Non-pigmented ciliary epithelial cell (primary cell): Measurements from ENCODE around the gene DPF3.

ENCODE experiments used
- DNase-seq: peaks from one replicate; pipeline ENCODE4 v3.0.0-alpha.2; 2010; ENCODE audit warnings: low read depth

Gene DPF3

GRCh38 chr14:72904840-72905561, 11.1 kb upstream of the DPF3 start:
- no peak for DNase-seq

DNA sequence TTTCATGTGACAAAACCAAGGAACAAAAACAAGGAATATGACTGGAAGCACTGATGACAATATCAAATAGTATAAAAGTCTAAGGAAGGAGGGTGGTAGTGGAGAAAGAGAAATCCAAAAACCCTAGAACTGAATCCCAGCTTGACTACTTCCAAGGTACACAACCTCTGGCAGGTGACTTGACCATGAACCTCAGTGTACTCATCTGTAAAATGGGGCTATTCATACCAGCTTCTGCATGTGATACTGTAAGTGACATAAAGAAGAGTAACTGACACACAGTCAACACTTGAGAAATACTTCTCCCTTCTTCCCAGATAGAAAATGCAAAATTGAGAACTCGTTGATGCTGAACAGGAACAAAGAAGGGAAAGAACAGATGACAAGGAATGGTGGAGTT, 10.3 kb upstream of the DPF3 start:
- no peak for DNase-seq

- DNase-seq = no peak
Observed at GRCh38 chr14:72903716-72904115, 9.8 kb upstream of the DPF3 start.

DNA sequence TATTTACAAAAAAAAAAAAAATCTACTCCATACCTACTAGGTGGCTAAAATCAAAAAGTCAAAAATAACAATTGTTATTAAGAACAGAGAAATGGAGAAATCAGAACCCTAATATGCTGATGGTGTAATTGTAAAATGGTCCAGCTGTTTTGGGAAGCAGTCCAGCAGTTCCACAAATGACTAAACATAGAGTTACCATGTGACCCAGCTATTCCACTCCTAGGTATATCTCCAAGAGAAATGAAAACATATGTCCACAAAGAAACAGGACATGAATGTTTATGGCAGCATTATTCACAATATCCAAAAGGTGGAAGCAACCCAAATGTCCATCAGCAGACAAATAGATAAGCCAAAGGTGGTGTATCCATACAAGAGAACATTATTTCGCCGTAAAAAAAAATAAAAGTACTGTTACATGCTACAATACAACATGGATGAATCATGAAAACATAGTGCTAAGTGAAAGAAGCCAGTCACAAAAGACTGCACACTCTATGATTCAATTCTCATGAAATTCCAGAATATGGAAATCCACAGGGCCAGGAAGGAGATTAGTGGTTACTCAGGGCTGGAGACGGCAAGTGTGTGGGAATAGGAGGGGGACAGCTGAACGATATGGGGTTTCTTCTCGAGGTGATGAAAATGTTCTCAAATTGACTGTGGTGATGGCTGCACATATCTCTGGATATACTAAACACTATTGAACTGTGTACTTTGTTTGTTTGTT, 9.1 kb upstream of the DPF3 start:
- no peak for DNase-seq

DNA sequence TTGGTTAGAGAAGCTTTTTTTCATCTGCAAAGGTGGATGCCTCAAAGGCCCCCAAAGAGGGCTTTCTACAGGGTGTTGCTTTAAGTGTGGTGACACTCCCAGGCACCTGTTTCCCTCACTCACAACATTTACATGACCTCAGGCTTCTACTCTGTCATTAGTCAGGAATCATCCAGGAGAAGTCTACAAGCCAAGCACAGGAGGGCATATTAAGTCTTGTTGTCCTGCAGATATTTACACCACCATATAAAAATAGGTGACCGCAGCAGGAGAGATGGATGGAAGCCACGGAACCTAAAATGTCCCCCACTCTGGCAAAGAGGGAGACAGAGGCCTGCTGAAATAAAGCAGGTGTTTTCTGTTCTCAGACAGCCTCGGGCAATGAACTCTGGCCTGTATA, 7.5 kb upstream of the DPF3 start:
- no peak for DNase-seq

- DNase-seq = no peak
Observed at GRCh38 chr14:72898448-72898847, 4.5 kb upstream of the DPF3 start.

DNA sequence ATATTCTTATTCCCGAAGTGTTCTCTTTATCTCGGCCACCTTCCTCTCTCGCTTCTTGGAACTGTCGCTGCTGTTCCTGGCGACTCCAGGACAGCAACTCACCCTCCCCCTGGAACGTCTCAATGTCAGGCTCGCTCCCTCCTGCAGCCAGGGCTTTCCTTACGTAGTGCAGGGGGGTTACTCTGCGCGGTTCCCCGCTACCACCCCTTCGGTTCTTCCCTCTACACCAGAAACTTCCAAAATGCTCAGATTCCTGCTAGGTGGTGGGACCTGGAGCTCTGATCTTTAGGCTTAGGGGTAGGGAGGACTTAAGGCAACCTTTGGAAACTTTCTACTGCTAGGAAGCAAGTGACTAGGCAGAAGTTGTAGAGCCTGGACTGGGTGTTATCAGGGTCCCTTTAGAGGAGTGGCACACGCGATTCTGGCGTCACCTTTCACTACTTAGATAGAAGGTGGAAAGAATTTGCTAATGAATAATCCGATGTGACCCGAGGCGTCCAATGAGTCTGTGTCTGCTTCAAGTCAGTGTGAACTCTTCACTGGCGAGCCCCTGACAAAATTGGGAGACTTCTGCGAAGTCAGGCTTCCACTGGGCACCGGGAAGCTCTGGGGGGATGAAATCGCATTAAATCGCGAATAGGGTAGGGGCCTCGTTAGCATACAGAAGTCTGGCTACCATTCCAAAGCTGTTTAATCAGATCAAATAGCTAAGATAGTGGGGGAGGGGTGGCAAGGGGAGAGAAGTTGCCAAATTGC, 900 bp upstream of the DPF3 start:
- no peak for DNase-seq

DNA sequence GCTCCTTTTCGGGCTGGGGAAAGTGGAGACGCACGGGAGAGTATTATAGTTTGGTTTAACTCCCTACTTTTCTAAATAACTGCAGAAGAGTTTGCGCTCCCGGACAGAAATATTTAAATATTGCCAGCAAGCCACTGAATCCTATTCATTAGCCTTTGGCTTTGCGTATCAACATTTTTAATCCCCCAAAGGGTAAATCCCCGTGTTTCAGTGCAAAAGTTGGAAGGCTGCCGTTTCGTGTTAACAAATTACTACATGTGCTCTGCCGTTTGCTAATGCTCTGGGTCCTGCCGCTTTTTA, 372 bp upstream of the DPF3 start:
- DNase-seq = no peak

- DNase-seq = no peak
Observed at GRCh38 chr14:72892879-72893635, 844 bp downstream of the DPF3 start.

- DNase-seq = no peak
Observed at GRCh38 chr14:72892103-72892878, 1.6 kb downstream of the DPF3 start.

GRCh38 chr14:72891666-72892102, 2.2 kb downstream of the DPF3 start:
- no peak for DNase-seq

DNA sequence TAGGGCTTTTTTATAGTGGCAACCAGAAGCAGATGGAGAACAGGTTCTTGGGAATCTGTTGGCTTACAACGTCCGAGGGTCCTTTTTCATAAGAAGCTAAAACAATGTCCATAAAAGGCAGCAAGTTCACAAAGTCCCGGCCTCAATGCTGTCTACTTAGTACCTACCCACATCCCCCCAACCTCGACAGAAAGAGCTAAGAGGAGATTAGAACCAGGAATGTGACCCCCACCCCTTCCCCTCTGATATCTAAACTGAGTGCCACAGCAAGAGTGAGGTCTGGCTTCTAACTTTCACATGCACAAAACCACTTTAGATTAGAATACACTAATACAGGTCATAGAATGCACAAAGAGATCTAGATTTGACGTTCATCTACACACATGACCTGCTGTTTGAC, 4.5 kb downstream of the DPF3 start:
- no peak for DNase-seq

DNA sequence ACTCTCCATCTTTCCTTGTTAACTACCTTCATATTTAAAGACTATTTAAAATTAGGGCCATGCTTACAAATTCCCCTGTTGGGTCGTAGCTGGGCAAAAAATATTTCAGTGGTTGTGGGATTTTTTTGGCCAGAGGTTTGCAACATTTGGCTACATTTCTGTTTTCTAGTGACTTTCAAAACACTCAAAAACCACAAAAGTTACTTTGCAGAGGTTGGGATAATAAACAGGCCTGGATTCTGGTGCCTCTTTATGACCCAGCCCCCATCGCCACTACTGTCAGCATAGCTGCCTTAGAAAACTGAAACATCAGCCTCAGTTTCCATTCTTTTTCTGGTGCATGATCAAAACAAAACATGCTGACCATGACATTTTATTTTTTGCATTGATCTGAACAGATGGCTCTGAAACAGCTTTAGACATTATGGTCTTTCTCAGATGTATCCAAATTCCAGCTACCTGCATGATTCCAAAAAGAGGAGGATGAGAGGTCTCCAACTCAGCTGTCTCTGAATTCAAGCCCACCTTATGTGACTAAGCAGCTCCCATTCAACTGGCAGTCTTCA, 5.2 kb downstream of the DPF3 start:
- no peak for DNase-seq

DNA sequence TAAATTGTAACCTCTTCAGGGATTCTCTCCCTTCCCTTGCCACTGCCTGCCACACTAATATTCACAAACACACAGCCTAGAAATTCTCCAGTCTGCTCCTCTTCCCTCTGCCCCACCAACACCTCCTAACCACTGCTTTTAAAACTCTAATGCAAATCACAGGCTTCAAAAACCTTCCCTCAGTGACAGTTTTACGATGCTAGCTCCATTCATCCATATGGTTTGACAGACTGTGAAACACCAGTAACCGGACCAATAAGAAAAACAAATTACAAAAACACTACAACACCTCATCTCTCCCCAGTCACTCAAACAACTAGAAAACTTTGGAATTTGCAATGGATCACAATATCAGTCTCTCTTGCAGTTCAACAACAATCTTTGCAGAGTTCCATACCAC, 5.7 kb downstream of the DPF3 start:
- DNase-seq = no peak

DNA sequence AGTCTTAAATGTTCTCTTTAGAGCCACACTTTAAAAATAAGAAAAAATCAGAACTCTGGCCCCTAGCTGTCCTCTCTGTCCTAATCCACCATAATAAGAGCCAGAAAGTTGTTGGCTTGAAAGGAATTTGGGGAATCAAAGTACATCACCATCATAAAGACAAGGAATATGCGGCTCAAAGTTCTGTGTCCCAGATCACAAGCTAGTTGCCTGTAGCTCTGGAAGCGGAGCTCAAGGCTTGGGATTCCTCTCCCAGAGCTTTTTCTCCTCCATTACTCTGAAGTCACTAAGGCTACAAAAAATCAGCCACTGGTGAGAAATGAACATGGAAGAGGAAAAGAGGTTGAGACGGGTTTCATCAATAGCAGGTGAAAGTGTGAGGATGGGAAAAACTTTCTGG, 6.4 kb downstream of the DPF3 start:
- no peak for DNase-seq

DNA sequence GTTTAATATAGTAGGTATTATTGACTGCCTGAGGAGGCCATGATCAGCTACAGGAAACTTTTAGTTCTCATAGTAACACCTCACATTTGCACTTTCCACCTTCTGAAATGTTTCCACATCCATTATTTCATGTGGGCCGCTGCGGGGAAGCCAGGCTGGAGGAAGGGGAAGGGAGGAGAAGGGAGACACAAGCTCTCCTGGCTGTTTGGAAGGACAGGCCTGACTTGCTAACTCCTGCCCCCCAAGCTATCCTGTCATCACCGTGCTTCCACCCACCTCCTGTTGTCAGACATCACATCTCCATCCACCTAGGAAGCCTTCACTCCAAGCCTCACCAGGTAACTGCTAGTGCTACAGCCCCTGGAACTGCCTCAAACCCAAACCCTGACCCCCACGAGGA, 9.5 kb downstream of the DPF3 start:
- DNase-seq = no peak

DNA sequence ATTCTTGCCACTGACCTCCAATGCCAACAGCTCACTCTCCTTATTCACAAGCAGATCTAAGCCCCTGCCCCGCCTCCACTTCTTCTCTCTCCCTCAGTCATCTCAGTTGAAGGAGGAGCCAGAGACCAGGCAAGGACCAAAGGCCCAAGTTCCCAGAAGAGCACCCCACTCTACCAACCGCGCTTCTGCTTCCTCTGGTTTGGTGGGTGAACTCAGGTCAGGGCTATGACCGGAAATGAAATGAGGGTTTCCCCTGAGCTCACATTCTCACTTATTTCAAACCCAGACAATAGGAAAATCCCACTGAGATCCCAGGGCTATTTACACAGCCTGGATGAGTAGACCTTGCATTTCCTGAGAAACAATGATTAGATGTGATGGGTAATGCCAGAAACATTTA, 9.9 kb downstream of the DPF3 start:
- no peak for DNase-seq

DNA sequence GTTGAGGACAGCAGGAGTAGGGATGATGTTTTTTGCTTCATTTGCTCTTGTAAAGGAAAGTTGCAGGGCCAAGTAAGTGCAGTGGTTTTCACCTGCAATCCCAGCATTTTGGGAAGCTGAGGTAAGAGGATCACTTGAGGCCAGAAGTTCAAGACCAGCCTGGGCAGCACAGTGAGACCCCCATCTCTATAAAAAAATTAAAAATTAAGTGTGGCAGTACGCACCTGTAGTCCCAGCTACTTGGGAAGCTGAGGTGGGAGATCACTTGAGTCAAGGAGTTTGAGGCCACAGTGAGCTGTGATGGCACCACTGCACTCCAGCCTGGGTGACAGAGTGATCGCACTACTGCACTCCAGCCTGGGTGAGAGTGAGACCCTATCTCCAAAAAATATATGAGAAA, 10.8 kb downstream of the DPF3 start:
- DNase-seq = no peak

DNA sequence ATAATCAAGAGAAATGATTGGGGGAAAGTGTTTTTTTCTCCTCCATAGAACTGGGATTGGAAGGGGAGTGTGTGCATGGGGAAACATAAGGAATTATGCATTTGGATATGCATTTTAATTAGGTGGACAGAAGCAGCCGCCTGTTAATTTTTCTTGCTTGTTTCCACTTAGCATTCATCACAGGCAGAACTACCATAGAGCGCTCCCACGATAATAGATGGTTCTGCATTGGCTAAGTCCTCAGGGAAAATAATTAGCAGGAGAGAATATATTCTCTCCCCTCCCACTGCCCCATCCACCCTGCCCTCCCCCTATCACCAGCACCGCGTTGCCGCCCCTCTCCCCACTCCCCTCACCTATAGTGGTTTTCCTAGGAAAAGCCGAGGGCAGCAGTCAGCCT, 11.4 kb downstream of the DPF3 start:
- DNase-seq = no peak

DNA sequence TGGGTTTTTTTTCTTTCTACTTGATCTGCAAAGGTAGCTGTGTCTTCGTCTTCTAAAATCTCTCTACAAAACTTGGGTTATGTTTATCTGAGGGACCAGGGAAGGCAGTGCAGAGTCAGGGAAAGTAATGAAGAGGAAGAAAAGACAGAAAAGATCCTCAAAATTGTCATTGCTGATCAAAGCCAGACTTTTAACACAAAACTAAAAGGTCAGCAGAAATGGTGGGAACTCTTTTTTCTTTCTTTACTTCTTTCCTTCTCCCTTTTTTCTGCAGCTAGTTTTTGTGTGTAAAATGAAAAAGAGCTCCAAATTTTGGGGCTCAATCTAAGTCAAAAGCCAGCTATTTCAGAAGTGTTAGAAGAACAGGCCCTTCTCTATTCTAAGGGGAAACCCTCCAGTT, 11.9 kb downstream of the DPF3 start:
- DNase-seq = no peak

DNA sequence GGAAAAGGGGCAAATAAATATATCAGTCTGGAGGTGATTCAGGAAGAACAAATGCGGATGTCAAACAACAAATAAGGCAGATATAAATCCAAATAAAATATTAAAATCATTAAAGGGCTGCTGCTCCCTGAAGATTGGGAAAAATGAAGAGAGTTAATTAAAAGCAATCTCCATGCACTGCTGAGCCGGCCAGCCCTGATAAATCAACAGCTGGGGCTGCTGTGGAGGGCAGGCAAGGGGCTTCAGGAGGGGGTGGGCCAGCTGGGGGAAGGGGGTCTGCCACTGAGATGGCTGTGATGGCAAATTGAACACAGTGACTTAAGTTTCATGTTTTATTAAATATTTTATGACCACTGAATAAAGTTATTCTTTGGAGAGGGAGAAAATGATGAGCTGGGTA, 12.4 kb downstream of the DPF3 start:
- no peak for DNase-seq

- no peak for DNase-seq
Observed at GRCh38 chr14:72880820-72881219, 13.1 kb downstream of the DPF3 start.
